Esophagus muscularis mucosa (tissue), 4 donors: ENCODE data around the gene FAM120C.

ENCODE experiments used
- EP300 ChIP-seq: sonication (generic); formaldehyde crosslinking; IDR thresholded peaks from one replicate; pipeline ENCODE4 v1.6.1; 2017; ENCODE audit warnings: antibody characterized with exemption
- POLR2A ChIP-seq: fragments of 450-650 bp; IDR thresholded peaks from one replicate; pipeline ENCODE4 v1.6.1; 2017; ENCODE audit warnings: antibody characterized with exemption, moderate library complexity, mild to moderate bottlenecking, low read depth
- TF ChIP-seq, protein P1 (sequence below), 3 experiments: fragments of 200-600 bp in 2 of 3; fragments of 450-650 bp in 1 of 3; sonication (generic) in 2 of 3; IDR thresholded peaks; one replicate each; pipeline ENCODE4 v1.5.1; 2017 to 2019; ENCODE audit warnings: antibody characterized with exemption in 3 of 3, mild to moderate bottlenecking in 2 of 3, moderate library complexity in 1 of 3

DNA sequence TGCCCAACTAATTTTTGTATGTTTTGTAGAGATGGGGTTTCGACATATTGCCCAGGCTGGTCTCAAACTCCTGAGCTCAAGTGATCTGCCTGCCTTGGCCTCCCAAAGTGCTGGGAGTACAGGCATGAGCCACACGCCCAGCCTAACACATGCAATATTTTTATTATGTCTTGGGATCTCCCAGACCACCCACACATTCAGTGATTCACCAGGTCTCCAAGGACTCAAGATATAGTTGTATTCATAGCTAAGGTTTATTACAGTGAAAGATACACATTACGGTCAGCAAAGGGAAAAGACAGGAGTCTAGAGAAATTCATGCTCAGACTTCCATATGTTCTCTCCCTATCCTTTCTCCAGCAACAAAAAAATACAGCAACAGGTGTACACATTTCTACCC is 25.5 kb upstream of the FAM120C start:
- TF ChIP-seq, protein P1, sequence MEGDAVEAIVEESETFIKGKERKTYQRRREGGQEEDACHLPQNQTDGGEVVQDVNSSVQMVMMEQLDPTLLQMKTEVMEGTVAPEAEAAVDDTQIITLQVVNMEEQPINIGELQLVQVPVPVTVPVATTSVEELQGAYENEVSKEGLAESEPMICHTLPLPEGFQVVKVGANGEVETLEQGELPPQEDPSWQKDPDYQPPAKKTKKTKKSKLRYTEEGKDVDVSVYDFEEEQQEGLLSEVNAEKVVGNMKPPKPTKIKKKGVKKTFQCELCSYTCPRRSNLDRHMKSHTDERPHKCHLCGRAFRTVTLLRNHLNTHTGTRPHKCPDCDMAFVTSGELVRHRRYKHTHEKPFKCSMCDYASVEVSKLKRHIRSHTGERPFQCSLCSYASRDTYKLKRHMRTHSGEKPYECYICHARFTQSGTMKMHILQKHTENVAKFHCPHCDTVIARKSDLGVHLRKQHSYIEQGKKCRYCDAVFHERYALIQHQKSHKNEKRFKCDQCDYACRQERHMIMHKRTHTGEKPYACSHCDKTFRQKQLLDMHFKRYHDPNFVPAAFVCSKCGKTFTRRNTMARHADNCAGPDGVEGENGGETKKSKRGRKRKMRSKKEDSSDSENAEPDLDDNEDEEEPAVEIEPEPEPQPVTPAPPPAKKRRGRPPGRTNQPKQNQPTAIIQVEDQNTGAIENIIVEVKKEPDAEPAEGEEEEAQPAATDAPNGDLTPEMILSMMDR (IDR thresholded peaks at IDR 0.05), result no peak
- TF ChIP-seq EP300, result no peak
- no peak for TF ChIP-seq POLR2A
